ENCODE results near the gene IL1RAPL2.

GRCh38 chrX:105759598-105759997, 1193.6 kb downstream of the IL1RAPL2 start:
- TF ChIP-seq REST (IDR thresholded peaks at IDR 0.05; ENCODE audit: insufficient read depth in 1 of 2, low read depth in 2 of 2, low read length in 1 of 2) (no peak), CTCF (IDR thresholded peaks at IDR 0.05) (no peak), SIN3A (IDR thresholded peaks at IDR 0.05; ENCODE audit: borderline replicate concordance, insufficient read depth, low read depth, low read length) (no peak), POLR2AphosphoS5 (IDR thresholded peaks at IDR 0.05; ENCODE audit: low read depth, low read length) (no peak)
